ENCODE results near the gene GEMIN7.

DNA sequence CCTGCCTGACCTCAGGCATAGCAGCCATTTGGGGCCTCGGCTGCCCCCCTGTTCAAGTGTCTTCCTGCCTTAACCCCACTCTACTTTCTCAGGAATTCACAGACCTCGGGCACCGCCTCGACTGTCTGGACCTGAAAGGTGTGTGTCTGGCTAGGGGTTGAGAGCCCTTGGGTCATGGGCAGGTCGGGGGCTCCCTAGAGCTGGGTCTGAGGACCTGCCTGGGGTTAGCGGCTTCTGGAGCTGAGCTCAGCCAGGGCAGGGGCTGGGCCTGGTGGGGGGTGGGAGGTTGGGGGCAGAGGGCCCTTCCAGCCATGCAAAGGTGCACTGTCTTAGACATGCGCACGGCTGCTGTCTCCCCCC, 61.1 kb downstream of the GEMIN7 start:
- TF ChIP-seq, protein P1, sequence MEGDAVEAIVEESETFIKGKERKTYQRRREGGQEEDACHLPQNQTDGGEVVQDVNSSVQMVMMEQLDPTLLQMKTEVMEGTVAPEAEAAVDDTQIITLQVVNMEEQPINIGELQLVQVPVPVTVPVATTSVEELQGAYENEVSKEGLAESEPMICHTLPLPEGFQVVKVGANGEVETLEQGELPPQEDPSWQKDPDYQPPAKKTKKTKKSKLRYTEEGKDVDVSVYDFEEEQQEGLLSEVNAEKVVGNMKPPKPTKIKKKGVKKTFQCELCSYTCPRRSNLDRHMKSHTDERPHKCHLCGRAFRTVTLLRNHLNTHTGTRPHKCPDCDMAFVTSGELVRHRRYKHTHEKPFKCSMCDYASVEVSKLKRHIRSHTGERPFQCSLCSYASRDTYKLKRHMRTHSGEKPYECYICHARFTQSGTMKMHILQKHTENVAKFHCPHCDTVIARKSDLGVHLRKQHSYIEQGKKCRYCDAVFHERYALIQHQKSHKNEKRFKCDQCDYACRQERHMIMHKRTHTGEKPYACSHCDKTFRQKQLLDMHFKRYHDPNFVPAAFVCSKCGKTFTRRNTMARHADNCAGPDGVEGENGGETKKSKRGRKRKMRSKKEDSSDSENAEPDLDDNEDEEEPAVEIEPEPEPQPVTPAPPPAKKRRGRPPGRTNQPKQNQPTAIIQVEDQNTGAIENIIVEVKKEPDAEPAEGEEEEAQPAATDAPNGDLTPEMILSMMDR (IDR thresholded peaks at IDR 0.05; ENCODE audit: poor library complexity, severe bottlenecking): no peak
- TF ChIP-seq MXI1 (conservative IDR thresholded peaks at IDR 0.05; ENCODE audit: poor library complexity, severe bottlenecking): no peak
- TF ChIP-seq SMC3 (conservative IDR thresholded peaks at IDR 0.05; ENCODE audit: poor library complexity): no peak
- TF ChIP-seq EP300 (conservative IDR thresholded peaks at IDR 0.05; ENCODE audit: poor library complexity, severe bottlenecking): no peak
